ENCODE data around the gene IQCK.

GRCh38 chr16:19697756-19698318, 20.2 kb upstream of the IQCK start:
- TF ChIP-seq CTCF (IDR thresholded peaks at IDR 0.05) (no peak), POLR2AphosphoS5 (IDR thresholded peaks at IDR 0.05; ENCODE audit: low read depth, low read length) (no peak)

Measured in Panc1 (cell line).